Iris pigment epithelial cell (primary cell): Measurements from ENCODE around the gene SARNP.
A peak's percentile ranks its signal among the peaks of the same experiment; 100 is the strongest.
"Not testable (repeated sequence)": the region's sequence is repeated elsewhere in the genome, so short reads cannot be mapped to it uniquely, and the experiment has no call there.

Experiments
- DNase-seq: peaks from one replicate; pipeline ENCODE4 v3.0.0-alpha.2; 2011; ENCODE audit warnings: low read depth

Gene SARNP

DNA sequence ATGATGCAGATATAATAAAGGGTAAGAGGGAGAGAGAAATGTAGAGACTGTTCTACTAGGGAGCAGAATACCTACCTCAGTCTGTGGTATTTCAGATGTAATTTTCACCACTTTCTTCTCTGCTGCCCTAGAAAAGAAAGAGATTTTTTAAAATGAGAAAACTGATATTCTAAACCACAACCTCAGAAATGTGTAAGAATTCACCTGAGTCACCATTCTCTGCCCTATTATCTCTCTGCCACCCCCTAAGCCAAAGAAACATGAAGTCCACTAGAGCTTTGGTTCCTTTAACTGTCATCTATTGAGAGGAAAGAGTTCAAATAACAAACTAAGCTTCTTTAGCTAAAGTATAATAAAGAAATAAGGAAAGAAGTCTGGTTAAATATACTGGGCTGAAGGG lies 21.6 kb downstream of the SARNP start:
- no peak for DNase-seq

DNA sequence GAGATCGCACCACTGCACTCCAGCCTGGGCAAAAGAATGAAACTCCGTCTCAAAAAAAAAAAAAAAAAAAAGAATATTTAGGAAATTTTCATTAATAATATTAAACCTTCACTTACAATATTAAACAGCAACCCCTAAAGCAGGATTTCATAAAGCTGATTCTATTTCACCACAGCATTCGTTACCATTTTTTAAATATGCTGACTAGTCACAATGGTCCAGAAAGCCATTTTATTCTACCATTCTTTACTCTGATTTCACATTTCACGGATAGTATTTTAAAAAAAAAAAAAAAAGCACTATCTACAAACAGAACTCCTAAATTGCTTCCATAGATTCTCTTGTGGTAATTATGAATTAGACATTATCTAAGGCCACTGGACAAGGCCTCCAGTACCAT lies 27.6 kb downstream of the SARNP start:
- no peak for DNase-seq

DNA sequence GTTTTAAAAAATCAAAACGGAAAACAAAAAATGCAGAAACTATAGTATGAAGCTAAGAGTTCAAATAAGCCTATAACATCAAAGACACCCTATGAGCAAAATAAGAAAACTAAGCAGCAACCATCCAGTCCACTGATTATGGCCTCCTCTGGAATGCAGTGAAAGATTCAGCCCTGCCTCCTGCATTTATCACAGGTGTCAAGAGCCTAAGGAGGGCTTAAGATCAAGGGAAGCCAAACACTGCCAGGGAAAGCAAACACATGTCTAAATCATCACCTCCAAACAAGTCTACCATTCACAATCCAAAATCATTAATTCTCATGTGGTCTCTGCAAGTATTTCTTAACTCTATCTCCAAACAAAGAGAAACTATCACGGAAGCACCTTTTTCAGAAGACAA lies 28.4 kb downstream of the SARNP start:
- DNase-seq = no peak

DNA sequence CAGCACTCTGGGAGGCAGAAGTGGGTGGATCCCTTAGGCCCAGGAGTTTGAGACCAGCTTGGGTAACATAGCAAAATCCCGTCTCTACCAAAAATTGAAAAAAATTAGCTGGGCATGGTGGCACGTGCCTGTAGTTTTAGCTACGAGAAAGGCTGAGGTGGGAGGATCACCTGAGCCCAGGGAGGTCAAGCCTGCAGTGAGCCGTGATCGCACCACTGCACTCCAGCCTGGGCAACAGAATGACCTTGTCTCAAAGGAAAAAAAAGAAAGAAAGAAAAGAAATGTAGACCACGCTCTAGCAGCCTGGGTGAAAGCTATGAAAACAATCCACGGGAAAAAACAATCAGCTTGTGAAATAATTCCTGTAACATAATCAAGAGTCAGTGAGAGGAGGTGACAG lies 29.0 kb downstream of the SARNP start:
- no peak for DNase-seq

DNA sequence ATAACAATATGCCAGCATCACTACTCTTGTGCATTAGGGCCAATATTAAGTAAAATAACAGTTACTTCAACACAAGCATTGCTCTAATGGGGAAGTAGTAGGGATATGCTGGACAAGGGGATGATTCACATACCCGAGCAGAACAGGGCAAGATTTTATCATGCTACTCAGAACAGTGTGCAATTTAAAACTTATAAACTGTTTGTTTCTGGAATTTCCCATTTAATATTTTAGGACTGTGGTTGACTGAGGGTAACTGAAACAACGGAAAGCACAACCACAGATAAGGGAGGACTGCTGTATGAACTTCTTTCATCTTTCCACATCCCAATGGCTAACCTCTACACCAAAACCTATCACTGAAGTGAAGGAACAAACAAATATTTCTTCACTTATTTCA lies 36.8 kb downstream of the SARNP start:
- DNase-seq = peak; percentile 71

DNA sequence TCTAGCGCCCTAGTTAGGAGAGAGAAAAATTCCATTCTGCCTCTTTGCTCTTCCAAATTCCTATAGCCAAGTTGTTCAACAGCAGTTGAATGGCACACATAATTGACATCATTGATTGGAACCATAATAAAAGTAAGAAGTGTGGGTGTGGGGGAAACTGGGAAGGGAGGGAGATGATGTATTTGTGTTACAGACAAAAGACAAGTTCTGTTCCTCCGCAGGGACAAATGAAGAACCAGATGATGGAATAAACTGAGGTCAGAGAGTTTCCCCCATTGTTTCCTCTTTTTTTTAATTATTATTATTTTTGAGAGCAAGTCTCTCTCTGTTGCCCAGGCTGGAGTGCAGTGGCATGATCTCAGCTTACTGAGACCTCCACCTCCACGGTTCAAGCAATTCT lies 39.7 kb downstream of the SARNP start:
- no peak for DNase-seq

DNA sequence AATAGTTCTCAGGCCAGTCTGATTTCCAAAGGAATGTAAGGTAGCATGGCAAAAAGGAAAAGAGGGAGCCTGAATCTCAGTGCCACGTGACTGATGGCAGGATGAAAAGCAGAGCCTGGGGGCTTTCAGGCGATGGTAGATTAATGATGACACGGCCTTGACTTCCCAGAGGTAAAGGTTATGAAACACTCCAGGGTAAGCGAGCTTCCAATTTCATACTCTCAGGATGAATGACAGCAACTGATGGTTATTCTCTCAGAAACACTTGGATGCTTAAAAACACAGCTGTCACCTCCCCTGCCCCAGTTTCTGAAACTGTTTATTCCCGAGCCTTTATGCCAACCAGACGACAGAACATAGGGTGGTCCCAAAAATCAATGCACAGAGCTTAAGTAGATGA lies 45.8 kb downstream of the SARNP start:
- DNase-seq = no peak

DNA sequence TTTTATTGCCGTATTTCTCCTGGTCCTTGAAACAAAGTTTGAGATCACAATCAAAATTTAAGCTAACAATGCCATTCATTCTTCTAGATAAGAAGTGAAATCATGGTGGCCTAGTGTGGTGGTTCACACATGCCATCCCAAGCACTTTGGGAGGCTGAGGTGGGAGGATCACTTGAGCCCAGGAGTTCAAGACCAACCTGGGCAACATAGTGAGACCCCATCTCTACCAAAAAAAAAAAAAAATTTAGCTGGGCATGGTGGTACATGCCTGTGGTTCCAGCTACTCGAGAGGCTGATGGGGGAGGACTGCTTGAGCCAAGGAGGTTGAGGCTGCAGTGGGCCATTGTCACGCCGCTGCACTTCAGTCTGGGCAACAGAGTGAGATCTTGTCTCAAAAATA lies 50.4 kb downstream of the SARNP start:
- DNase-seq = no peak

DNA sequence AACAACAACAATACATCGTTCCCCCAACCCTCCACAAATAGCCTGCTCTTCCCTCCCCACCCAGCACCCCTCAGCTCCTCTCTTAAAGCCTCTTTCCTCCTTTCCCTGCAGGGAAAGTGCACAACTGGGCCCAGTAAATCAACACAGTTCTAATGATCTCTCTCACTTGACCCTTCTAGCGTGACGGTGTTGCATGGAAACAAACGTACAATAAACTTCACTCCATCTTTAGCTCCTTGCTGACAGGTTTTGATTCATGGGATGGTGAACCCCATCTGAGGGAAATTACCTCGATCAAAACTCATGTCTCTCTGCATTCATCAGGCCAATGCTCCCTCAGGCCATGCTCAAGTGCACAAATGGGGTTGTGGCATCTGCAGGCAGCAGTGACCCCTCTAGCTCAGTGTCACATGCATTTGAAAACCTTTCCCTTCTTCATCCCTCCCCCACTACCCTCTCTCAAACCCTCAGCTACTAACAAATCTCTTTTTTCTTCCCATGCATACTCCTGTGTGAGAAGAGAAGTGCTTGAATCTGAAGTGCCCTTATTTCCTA lies 51.7 kb downstream of the SARNP start:
- DNase-seq = no peak

DNA sequence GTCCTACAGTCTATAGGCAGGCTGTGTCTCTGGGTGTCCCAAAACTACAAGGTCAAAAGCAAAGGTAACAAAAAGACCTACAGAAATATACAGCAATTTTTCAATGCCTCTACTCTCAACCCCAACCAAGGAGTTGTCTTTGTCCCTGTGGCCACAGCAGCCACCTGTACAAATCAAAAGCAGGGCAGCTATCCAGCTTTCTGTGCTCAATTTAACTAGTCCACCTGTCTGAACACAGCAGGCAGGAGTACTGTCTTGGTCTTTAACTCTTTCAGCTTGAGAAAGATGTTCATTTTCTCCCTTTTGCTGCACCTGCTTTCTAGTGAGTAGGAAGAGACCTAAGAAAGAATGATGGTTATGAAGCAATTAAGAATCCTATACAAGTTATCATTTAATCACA lies 54.9 kb downstream of the SARNP start:
- no peak for DNase-seq

DNA sequence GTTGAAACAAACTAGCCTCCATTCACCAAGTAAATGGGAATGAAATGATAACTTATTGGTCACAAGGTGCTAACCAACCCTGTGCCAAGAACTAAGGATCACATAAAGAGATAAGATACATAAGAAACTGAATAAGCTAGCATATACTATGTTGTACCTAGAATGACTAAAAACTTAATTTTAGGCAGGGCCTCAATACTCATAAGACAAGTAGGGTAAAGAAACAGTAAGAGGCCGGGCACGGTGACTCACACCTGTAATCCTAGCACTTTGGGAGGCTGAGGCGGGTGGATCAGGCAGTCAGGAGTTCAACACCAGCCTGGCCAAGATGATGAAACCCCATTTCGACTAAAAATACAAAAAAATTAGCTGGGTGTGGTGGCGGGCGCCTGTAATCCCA lies 56.9 kb downstream of the SARNP start:
- peak; percentile 38 for DNase-seq

DNA sequence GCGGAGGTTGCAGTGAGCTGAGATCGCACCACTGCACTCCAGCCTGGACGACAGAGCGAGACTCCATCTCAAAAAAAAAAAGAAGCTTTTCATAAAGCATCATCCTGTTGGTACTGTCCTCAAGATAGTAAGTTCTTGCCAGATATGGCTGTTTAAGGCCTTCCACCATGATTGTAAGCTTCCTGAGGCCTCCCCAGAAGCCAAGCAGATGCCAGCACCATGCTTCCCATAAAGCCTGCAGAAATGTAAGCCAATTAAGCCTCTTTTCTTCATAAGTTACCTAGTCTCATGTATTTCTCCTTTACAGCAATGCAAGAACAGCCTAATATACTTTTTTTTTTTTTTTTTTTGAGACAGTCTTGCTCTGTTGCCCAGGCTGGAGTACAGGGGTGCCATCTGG lies 58.9 kb downstream of the SARNP start:
- DNase-seq = not testable (repeated sequence)

DNA sequence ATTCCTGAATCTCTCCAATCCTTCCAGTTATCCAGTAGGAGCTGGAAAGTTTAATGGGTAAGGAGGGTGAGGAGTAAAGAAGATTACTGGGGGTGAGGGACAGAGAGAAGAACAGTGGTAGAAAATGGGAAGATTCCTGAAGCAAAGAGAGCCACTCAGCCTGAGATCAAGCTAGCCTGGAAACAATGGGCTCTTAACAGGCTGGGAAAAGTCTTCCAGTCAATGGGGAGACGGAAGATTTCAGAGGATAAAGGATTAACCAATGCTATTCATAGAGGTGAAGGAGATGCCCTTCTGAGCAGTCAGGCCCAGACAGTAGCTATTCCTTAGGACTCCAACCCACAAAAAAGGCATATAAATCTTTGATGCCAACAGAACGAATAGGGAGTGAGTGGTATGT lies 59.8 kb downstream of the SARNP start:
- DNase-seq = no peak

DNA sequence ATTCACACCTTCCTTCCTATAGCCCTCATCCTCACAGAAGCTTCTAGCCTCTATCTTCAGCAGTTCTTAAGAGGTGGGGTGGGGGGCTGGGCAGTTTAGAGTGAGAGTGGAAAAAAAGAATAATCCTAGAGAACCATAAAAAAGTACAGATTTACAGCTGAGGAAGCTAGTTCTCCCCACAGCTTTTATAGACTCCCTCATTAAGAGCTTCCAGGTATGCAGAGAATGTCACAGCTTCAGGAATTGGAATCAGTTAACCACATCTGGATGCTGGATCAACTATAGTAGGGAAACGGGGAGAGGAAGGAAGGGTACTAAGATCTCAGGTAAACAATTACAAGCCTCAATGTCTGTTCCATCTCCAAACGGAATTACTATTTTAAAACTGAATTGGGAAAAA lies 62.3 kb downstream of the SARNP start:
- no peak for DNase-seq

DNA sequence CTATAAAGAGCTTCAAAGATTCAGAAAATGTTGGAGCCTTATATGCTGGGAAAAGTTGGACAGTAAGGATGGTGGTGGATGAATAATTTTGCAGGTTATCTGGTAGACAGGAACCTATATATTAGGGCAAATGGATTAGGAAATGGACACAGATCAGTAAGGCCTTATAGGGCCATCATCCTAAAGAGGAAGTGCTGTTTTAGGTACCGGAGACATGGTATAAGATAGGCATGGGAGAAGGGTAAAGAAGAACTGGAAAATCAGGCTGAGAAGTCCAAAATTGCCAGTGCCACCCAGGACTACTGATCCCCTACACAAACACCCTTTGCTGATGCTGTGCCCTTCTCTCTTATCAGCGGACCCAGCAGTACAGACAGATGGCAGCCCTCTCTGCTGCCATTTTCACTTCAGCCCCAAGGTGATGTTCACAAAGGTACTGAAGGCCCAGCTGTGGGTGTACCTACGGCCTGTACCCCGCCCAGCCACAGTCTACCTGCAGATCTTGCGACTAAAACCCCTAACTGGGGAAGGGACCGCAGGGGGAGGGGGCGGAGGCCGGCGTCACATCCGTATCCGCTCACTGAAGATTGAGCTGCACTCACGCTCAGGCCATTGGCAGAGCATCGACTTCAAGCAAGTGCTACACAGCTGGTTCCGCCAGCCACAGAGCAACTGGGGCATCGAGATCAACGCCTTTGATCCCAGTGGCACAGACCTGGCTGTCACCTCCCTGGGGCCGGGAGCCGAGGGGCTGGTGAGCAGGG lies 69.1 kb downstream of the SARNP start:
- no peak for DNase-seq

DNA sequence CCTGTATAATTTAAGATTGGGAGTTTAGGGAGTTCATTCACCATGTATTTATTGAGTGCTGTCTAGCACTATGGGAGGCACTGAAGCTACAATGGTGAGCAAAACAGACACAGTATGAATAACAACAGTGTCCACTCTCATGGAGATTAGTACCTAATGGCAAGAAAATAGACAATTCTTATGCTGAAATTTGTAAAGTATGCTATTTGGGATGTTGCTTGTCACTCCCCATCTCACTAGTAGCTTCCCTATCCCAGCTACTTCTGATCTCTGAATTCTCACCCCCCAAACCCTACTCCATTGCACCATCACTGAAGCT lies 70.7 kb downstream of the SARNP start:
- no peak for DNase-seq

DNA sequence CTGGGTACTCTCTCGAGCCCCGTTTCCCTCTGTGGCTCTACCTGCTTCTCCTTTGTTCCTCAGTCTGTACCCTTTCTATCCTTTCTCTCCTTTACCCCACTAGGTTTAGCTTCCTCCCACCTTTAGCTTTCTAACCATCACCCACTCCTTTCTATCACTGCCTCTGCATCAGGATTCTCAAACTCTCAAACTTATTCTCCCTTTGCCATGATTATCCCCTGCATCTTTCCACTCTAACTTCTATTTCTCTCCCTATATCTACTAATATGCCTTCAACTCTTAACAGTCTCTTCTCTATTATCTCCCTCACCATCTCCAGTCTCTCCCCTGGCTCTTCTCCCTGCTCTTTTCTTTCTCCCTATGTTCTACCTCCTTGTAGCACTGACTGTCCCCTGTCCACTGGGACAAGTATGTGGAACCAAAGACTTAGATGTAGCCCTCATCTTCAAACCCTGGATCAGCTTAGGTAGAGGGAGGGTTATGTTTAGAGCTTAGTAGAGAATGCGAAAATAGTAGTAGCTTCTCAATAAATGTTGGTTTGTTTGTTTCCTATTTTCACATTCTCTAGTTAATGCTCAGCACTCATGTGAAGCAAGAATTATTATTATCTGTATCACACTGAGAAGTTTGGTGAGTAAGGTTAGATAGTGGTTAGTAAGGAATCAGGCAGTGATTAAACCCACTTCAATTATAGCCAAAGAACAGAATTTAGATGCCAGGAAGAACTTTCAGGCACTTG lies 71.2 kb downstream of the SARNP start:
- DNase-seq = peak; percentile 27

DNA sequence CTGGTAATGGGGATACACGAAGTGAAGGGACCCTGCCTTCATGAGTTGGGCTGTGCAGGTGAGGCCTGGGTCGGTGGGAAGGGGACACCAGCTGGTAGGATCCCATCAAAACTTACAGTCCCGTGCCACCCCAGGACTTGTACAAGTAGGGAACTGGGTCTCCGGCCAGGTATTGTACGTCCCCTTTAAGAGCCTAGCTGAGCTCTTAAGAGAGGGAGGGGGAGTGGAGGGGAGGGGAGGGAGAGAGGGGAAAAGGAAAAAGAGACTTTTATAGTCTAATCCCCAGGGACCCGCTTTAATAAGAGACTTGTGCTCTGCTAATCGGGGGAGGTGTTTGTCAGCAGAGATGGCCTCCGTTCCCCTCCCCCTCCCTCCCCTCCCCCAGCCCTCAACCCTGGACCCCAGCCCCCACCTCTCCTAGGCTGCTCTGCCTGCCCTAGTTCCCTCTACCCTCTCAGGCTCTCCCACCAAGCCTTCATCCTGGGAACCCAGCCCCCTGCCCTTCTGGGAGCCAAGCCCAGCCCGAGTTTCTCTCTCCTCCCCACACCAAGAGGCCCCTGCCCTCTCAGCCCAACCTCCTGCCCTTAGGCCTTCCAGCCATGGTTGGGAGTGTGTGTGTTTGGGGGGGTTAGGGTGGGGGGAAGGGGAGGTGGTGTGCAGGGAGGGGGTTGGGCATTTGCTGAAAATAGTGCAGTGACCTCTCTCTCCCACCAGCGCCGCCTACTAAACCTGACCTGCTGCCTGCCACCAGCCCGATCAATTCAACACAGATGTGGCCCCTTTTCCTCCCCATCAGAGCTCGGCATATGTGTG lies 72.0 kb downstream of the SARNP start:
- DNase-seq = no peak

DNA sequence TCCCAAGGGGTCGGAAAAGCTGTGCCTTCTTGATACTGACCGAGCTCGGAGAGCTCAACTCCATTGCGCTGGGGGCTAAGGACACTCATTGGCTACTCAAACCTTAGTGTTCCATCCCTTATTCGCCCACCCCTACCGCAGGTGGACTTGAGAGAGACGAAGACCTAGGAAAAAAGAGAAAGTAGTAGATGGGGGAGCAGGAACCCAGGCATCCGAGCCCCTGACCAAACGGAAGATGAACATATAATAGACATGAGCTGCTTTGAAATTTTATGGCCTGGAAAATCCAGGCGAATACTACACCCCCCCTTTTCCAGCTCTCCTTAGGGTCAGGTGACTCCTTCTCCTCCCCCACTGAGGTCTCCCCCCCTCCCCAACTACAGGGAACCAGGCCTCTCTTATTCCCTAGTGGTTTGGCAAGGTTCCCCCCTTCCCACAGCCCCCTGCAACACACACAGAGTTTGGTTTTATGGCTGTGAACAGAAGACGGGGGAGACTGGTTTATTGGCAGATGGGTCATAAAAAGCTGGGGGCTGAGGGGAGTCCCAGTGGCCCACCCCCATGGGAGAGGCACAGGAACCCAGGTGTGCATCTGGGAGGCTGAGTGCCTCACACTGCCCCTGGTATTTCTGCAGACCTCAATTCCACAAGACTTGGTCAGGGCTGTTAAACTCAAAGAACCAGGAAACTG lies 73.0 kb downstream of the SARNP start:
- DNase-seq = no peak

DNA sequence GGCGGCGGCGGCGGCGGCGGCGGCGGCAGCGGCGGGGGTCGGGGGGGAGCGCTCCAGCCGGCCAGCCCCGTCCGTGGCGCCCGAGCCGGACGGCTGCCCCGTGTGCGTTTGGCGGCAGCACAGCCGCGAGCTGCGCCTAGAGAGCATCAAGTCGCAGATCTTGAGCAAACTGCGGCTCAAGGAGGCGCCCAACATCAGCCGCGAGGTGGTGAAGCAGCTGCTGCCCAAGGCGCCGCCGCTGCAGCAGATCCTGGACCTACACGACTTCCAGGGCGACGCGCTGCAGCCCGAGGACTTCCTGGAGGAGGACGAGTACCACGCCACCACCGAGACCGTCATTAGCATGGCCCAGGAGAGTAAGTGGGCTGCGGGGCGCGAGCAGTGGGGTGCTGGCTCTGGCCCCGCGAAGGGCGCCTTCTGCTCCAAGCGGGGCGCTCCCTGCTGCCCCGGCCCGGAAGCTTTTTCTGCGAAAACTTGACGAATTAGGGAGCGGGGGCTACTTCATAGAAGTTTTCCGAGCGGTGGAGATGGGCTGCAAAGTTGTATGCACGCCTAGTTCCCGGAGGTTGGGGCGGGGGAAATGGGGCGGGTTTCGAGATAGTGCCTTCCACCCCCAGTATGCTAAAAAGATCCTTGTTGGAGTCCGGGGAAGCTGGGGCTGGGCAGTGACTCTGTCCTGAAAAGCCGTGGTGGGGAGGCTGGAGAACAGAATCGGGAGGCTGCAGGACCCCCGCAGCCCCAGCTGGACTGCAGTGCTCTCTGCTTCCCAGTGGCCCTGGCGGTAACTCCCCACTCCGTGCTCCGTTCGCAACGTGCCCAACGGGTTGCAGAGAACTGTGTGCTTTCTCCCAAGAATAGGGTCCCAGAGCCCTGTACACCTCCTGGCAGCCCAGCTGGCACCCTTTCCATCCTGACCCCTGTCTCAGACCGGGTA lies 73.9 kb downstream of the SARNP start:
- peak; percentile 75 for DNase-seq
